Measurements from ENCODE around the gene PPT1. TPM values are rescaled to one million over a fixed set of nuclear protein-coding genes. Genes with fewer than 3 reads are reported as not detected.

PPT1 gene
- total and polyA plus RNA-seq, 12 donors = 31.5 to 71.3 (median 37.1) TPM

GRCh38 chr1:40067023-40067422 lies 30.0 kb downstream of the PPT1 start:
- ATAC-seq (no peak), DNase-seq (no peak)
- H3K4me3 ChIP-seq = no peak overlapping the region
- no peak for TF ChIP-seq CTCF (IDR thresholded peaks at IDR 0.05)
- H3K36me3 ChIP-seq = peaks cover 8 to 100% (median 90%) of the 10 kb centered on the region in 9 donors
- H3K9me3 ChIP-seq = no peaks in the 10 kb centered on the region
- WGBS, 2 donors = 72 to 76% methylated on average over 2 of the region's 2 CpGs
- H3K27ac ChIP-seq = peak overlapping the region in 2 of 10 donors; percentile 21 to 49
- intact Hi-C loops (cut with DNase I) = no loop called here
- H3K4me1 ChIP-seq = peaks cover 0 to 57% (median 0%) of the 10 kb centered on the region in 9 donors
- H3K27me3 ChIP-seq = no peaks in the 10 kb centered on the region

GRCh38 chr1:40064797-40065499 lies 32.1 kb downstream of the PPT1 start:
- intact Hi-C loops (cut with DNase I) = no loop called here
- Histone ChIP-seq H3K27me3 (no peaks in the 10 kb centered on the region), H3K4me3 (no peak overlapping the region), H3K36me3 (peaks cover 3 to 100% (median 83%) of the 10 kb centered on the region in 9 donors), H3K4me1 (peaks cover 0 to 78% (median 19%) of the 10 kb centered on the region in 9 donors), H3K9me3 (no peaks in the 10 kb centered on the region), H3K27ac (peak overlapping the region in 2 of 10 donors; percentile 43 to 79)
- ATAC-seq (peak in 5 of 8 donors; percentile 29 to 67 (median 48)), DNase-seq (no peak)
- 78 to 82% methylated on average over 2 of the region's 2 CpGs for WGBS, 2 donors
- TF ChIP-seq CTCF (IDR thresholded peaks at IDR 0.05) = no peak

DNA sequence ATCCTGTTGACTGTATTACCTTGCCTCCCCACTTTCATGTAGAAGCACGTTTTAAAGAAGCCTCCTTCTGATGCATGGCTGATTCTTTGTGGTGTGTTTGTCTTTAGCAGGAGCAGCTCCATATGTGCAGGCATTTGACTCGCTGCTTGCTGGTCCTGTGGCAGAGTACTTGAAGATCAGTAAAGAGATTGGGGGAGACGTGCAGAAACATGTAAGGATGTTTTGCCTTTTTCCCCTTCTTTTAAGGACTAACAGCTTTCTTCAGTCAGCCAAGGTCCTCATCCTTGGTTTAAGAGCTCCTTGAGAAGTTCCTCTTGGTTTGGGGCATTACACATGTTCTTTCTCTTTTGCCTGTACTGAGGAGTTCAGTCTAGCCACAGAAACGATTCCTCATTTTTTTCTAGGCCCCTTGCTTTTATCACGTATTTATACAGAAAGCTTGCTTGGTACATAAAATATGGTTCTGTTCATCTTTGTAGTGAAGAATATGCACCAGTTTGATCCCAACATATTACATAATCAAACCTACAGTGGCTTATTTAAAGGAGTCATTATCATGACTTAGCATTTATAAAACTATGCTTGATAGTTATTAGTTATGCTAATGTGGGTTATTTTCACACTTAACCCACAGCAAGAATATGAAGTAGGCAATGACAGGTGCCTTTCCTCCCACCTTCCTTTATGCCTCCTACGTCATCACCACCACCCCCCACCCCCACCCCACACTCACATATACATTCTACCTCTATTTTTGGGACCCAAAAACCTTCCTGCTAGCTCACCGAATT lies 36.9 kb downstream of the PPT1 start:
- intact Hi-C loops (cut with DNase I) = loop anchor here in 1 of 10 donors (2.0 kb wide), 1 partner anchor 19 kb away; the partner anchor contains the start of gene CAP1
- TF ChIP-seq CTCF (IDR thresholded peaks at IDR 0.05) = no peak
- Histone ChIP-seq H3K27me3 (no peaks in the 10 kb centered on the region), H3K4me1 (peaks cover 17 to 97% (median 65%) of the 10 kb centered on the region in 9 donors), H3K36me3 (peaks cover 0 to 72% (median 42%) of the 10 kb centered on the region in 9 donors), H3K27ac (peak overlapping the region; percentile 33 to 78 (median 54)), H3K4me3 (peak overlapping the region in 1 of 10 donors; percentile 22), H3K9me3 (no peaks in the 10 kb centered on the region)
- no peak for DNase-seq
- peak in 4 of 8 donors; percentile 16 to 24 (median 20) for ATAC-seq
- 54 to 59% methylated on average over 7 of the region's 7 CpGs for WGBS, 2 donors

DNA sequence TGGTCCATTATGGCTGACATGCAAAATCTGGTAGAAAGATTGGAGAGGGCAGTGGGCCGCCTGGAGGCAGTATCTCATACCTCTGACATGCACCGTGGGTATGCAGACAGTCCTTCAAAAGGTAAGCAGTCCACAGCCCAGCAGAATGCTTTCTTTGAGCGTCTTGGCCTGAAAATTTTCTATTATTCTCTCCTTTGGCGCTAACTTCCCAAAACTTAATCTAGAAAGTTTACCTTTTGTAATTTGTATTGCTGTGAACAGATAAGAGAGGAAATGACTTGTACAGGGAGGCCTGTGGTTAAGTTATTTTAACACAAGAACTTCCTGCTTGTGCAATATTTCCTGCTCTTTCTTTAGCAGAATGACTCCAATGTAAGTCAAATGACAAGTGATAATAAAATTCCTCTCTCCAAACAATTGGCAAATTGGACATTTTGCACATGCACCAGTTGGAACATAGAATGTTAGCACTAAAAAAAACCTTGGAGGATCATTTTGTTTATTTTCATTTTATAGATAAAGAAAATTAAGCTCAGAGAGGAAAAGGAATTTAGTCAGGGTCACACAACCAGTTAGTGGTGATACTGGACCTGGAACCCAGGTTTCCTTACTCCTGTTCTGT lies 37.6 kb downstream of the PPT1 start:
- Histone ChIP-seq H3K36me3 (peaks cover 0 to 71% (median 35%) of the 10 kb centered on the region in 9 donors), H3K4me1 (peaks cover 17 to 97% (median 72%) of the 10 kb centered on the region in 9 donors), H3K27ac (peak overlapping the region; percentile 34 to 78 (median 56)), H3K9me3 (no peaks in the 10 kb centered on the region), H3K4me3 (peak overlapping the region in 1 of 10 donors; percentile 22), H3K27me3 (no peaks in the 10 kb centered on the region)
- no peak for TF ChIP-seq CTCF (IDR thresholded peaks at IDR 0.05)
- peak in 7 of 8 donors; percentile 50 to 87 (median 81) for ATAC-seq
- 55% methylated on average over 4 of the region's 4 CpGs for WGBS, 2 donors
- intact Hi-C loops (cut with DNase I) = loop anchor here in 1 of 10 donors (2.0 kb wide), 1 partner anchor 19 kb away; the partner anchor contains the start of gene CAP1
- no peak for DNase-seq
